ENCODE measurements around the gene IKZF1.

The IKZF1 gene

DNA sequence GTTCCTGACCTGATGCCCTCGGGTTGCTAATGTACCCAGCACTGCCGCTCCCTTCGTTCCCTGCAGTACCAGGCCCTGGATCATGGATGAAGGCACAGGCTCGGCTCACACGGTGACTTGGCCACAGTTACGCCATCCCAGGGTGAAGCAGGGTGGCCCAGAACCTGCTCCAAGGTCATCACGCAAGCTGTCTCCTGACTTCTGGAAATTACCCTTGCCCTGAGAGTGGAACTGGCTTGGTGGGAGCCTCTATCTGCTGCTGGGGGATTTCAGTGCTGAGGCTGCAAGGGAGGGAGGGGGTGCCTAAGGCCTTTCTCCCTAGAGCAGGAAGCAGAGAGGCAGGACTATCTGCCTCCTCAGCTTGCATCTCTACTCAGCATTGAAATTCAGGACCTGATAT, 109.0 kb downstream of the IKZF1 start:
- DNase-seq (ENCODE audit: low read depth), result no peak

DNA sequence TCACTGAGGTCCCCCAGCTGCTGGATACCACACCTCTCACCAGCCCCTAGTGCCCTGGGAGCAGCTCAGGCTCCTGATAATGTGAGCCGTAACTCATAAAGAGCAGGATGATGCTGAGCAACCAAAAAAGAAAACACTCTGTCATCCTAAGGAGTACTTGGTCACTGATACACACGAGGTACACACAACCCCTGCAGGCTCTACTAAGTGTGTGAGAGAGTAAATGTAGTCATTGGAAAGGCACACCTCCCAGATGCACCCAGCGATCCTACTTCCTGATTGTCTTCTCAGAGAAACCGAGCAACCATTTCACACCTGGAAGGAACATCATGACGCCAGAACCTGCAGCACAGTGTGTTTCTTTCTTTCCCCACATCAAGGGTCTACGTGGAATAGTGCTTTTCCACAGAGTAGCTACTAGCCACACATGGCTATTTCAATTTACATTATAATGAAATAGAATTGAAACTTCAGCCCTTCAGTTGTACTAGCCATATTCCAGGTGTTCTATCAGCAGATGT, 111.4 kb downstream of the IKZF1 start:
- DNase-seq (ENCODE audit: low read depth), result no peak

DNA sequence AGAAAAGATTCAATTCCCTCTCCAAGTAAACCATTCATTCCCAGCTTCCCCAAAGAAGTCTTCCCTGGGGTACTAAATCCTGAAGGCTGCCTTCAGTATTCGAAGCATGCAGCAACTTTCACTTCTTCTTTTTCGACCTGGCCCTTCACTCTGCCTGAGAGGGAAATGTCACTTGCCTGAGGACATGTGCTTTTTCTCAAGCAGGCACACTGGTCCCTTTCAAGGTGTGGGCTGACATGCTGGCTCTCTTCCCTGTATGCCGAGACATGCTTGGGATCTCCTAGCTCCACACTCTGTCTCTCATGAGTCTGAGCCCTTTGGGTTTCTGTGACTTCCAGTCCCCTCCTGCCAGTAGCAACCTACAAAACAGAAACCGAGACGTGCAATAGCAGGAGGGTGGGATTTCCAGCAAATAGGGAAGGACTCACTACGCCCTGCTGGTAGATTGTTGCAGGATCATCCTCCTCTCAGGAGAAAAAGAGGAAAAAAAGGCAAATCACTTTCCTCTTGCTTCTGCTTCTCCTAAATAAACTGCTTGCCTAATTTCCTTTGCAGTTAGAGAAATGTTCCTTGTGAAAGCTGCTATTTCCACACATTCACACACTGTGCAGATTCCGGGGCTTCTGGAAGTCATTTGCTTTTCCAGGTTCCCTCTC, 112.1 kb downstream of the IKZF1 start:
- DNase-seq (ENCODE audit: low read depth), result no peak

DNA sequence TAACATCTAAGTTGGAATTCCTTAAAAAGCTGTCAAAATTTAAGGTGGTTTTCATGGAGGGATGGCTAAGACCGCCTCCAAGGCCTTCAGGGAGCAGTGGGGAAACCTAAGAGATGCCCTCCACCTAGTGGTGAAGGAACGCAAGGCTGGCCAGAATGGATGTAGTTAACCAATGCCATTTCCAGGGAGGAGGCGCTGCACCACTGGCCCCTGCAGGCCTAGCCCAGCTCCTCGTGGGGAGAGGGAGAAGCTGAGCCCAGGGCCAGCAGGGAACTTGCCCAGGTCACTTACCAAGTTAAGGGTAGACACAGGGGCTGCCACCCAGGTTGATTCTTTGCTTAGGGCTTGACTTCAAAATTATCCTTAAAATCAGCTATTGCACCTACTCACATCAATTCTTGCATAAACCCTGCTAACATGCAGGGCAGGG, 113.6 kb downstream of the IKZF1 start:
- peak; percentile 54 for DNase-seq (ENCODE audit: low read depth)

DNA sequence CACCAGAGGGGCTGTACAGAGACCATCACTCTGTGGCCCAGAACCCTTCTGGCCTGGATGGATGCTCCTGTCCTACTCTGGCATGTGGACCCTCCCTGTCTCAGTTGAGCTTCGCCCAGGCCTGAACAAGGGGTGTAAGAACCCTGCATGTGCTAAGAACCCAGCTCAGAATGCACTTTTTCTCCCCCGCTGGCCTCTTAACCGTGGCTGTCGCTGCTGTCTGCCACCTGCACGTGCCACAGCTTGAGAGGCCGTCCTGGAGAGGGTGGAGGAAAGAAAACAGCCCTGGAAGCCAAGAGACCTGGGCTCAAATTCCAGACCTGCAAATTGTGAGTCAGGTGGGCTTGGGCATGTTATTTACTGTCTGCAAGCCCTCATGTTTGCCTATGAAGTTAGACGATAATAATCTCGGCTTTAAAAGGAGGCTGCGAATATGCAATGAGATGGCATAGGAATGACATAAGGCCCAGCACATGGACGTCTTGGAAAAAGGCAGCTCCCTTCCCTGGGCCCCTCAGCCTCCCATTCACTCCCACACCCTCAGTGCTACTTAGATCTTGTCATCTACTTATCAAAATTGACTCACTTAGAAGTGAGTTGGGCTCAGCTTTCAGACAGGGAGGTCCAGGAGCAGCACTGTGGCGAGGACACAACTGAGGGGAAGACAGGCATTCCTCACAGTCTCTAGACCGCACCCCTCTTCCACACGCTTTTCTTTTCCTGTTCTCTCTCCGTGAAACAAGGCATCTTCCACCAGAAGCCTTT, 114.2 kb downstream of the IKZF1 start:
- no peak for DNase-seq (ENCODE audit: low read depth)

DNA sequence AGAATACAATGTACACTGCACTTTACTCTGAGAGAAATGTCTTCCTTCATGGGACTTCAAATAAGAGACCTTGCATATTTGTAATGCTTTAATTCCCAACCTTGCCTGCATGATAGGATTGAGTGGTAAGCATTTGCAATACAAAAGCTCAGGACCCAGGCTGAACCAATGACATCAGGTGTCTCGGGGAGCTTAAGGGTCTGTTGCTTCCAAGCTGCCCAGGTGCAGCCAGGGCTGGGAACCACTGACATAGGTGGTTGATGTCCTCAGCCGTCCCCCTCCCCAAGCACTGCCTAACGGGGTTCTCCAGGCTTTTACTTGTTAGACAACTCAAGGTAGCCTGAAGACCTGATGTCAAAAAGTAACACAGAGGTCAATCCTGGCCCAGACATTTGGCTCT, 116.5 kb downstream of the IKZF1 start:
- DNase-seq (ENCODE audit: low read depth), result no peak

DNA sequence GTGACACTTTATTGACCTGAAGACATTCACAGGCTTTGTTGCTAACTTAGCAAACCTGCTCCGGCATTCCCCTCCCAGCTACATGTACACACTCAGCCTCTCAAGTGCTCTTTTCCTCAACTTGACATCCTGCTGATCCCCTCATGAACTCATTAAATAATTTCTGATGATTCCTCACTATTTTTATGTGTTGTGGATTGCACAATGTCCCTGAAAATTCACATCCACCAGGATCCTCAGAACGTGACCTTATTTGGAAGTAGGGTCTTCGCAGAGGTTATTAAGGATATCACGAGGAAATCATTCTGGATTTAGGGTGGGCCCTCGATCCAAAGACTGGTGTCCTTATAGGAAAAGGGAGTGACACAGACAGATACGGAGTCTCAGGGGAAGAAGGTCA, 118.3 kb downstream of the IKZF1 start:
- no peak for DNase-seq (ENCODE audit: low read depth)

GRCh38 chr7:50423860-50424259, 119.3 kb downstream of the IKZF1 start:
- DNase-seq (ENCODE audit: low read depth), result no peak

- DNase-seq (ENCODE audit: low read depth), result no peak
Observed at GRCh38 chr7:50425318-50425717, 120.8 kb downstream of the IKZF1 start.

- DNase-seq (ENCODE audit: low read depth), result no peak
Observed at GRCh38 chr7:50426280-50427045, 121.9 kb downstream of the IKZF1 start.

DNA sequence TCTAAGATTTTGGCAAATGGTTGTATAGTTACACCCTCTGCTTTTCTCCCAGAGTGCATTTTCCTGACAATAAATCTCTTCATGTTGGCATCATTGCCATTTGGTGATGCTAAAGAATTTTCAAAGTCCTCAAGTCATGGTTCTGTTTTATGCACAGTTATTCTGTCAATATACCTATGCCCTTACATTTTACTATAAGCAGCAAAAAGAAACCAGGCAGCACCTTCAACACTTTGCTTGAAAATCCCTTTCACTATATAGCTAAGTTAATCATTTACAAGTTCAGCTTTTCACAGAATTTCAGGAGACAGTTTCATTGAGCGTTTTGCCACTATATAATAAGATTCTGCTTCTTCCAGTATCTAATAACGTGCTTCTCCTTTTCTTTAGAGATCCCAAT, 123.0 kb downstream of the IKZF1 start:
- DNase-seq (ENCODE audit: low read depth), result no peak

- no peak for DNase-seq (ENCODE audit: low read depth)
Observed at GRCh38 chr7:50428911-50429310, 124.4 kb downstream of the IKZF1 start.

GRCh38 chr7:50431316-50431715, 126.8 kb downstream of the IKZF1 start:
- DNase-seq (ENCODE audit: low read depth), result no peak

DNA sequence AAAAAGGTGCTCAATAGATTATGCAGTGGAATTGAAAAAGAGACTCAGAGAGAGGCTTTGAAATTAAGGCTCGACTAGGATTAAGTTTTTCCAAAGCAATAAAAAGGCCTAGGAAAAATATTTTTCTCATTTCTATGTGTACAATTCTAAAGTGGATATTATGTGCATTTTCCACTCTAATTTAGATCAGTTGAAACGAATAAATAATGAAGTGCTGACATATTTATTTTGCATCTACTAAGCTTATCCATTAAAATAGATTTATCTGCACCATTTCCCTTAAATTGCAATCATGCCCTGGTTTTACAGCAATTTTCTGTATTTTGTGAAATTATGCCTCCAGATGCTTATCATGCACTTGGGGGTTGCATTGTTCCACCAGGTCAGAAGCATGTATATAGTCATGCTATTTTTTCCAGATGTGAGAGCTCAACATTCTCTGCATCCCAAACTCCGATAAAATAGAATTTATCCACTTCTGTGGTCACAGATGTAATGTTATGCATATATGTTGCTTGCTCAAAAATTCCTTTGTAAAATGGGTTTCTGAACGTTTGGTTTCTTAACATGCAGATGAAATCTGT, 127.3 kb downstream of the IKZF1 start:
- no peak for DNase-seq (ENCODE audit: low read depth)

GRCh38 chr7:50436133-50436806, 131.8 kb downstream of the IKZF1 start:
- DNase-seq (ENCODE audit: low read depth), result no peak

DNA sequence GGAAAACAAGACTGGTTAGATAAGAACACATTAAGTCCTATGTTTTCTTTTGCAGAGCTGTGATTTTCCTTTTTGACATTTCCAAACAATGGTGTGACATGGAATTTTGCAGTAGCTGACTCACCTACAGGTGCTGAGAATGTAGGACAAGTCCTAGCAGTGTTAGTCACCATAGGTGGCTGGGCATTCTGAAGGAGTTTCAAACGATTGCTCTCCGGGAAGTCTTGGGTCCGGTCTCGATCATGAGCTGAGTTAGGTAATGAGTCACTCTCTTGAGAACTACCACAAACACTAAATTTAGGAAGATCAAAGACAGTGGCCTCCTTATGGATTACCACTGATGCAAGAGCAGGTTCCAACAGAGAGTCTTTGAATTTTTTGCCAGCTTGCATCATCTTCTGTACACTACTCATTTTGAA, 142.0 kb downstream of the IKZF1 start:
- no peak for DNase-seq (ENCODE audit: low read depth)

GRCh38 chr7:50448823-50449222, 144.3 kb downstream of the IKZF1 start:
- no peak for DNase-seq (ENCODE audit: low read depth)

DNA sequence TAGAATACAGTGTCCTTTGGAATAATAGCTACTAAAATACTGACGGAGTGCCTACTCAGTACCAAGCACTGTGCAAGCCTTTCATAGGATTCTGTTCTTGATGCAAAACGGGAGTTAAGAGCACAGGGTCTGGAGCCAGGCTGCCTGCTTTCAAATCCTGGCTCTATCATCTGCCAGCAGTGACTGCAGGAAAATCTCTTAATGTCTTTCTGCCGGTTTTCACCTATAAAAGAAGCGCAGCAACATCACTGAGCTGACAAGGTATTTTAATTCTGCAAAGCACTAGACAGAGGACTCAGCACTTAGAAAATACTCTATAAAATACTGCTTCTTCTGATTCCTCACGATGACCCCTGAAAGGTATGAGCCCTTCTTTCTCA, 145.0 kb downstream of the IKZF1 start:
- no peak for DNase-seq (ENCODE audit: low read depth)

- peak; percentile 60 for DNase-seq (ENCODE audit: low read depth)
Observed at GRCh38 chr7:50449881-50450589, 145.5 kb downstream of the IKZF1 start, which contains the start of gene FIGNL1. Gene FIGNL1, minus strand, starts transcription at chr7:50450350. Its CDS starts 3,063 bp downstream, at chr7:50447287.

GRCh38 chr7:50450590-50451032, 146.1 kb downstream of the IKZF1 start:
- peak; percentile 2 for DNase-seq (ENCODE audit: low read depth)
